ENCODE measurements around the gene REV3L.
"Not testable (repeated sequence)": the region's sequence is repeated elsewhere in the genome, so short reads cannot be mapped to it uniquely, and the experiment has no call there.

The REV3L gene

DNA sequence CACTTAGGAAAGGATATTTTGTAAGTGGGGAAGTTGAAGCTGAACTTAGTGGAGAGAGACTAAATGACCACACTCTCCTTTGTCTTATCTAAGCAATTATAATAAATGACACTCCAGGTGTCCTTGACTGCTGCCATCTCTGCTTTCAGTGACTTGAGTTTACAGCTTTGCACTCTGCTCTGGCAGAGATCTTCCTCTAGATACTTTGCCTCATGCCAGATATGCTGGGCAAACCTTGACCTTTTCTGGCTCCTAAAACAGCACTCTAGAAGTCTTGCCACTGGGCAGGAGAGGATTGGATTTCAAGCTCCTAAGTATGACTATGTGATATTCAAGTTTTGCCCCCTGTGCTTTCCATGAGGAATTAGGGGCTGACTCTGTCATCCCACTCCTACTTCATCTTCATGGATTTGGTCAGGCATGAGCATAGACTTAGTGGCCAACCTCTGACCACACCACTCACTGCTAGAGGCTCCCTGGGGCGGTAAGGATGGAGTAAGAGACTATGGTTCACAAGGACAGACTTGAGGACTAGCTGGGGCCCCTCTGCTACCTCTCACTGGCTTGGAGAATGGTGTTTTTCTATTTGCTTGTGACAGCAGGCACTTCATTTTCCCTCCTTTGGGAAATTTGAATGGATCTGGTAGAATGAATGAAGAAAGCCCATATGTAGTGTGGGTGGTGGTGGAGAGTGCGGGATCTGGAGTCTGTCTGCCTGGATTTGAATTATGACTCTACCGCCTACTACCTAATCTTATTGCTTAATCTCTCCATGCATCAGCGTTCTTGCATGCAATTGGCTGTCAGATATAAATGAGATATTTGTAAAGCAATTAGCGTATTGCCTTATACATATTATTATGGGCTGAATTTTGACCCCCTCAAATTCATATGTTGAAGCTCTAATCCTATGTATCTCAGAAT lies 191.4 kb downstream of the REV3L start:
- no peaks in the 10 kb centered on the region for H3K9me3 ChIP-seq (ENCODE audit: control insufficient read depth in 2 of 2, low read length in 2 of 2)

DNA sequence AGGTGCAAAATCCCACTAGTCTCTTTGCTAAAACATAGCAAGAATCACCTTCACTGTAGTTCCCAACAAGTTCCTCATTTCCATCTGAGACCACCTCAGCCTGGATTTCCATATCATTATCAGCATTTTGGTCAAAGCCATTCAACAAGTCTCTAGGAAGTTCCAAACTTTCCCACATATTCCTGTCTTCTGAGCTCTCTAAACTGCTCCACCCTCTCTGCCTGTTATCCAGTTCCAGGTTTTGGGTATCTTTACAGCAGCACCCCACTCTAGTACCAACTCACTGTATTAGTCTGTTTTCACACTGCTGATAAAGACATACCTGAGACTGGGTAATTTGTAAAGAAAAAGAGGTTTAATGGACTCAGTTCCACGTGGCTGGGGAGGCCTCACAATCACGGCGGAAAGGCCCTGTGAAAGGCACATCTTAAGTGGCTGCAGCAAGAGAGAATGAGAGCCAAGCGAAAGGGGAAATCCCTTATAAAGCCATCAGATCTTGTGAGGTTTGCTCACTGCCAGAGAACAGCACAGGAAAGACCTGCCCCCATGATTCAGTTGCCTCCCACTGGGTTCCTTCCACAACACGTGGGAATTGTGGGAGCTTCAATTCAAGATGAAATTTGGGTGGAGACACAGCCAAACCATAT lies 192.2 kb downstream of the REV3L start:
- H3K27me3 ChIP-seq (ENCODE audit: control insufficient read depth in 2 of 2, insufficient read depth in 2 of 2, low read length in 2 of 2); H3K9ac ChIP-seq (ENCODE audit: low read depth in 1 of 2, low read length in 2 of 2); H3K4me3 ChIP-seq (ENCODE audit: low read length in 2 of 2); H3K4me1 ChIP-seq (ENCODE audit: control insufficient read depth in 2 of 2, insufficient read depth in 2 of 2, low read length in 2 of 2); H3K9me3 ChIP-seq (ENCODE audit: control insufficient read depth in 2 of 2, low read length in 2 of 2); H3K36me3 ChIP-seq (ENCODE audit: control insufficient read depth in 2 of 2, insufficient read depth in 2 of 2, low read length in 2 of 2): not testable (repeated sequence)
- peak overlapping the region in 1 of 2 donors; percentile 23 for H3K27ac ChIP-seq (ENCODE audit: low read depth in 2 of 2, low read length in 2 of 2)

More for the DNA sequence above, 191.4 kb downstream of the REV3L start:
- peak overlapping the region in 1 of 2 donors; percentile 13 for H3K27ac ChIP-seq (ENCODE audit: low read depth in 2 of 2, low read length in 2 of 2)
- peaks cover 0 to 8% of the 10 kb centered on the region in 2 donors for H3K4me1 ChIP-seq (ENCODE audit: control insufficient read depth in 2 of 2, insufficient read depth in 2 of 2, low read length in 2 of 2)
- H3K9ac ChIP-seq (ENCODE audit: low read depth in 1 of 2, low read length in 2 of 2): no peak overlapping the region
- H3K36me3 ChIP-seq (ENCODE audit: control insufficient read depth in 2 of 2, insufficient read depth in 2 of 2, low read length in 2 of 2): no peaks in the 10 kb centered on the region
- no peaks in the 10 kb centered on the region for H3K27me3 ChIP-seq (ENCODE audit: control insufficient read depth in 2 of 2, insufficient read depth in 2 of 2, low read length in 2 of 2)
- no peak overlapping the region for H3K4me3 ChIP-seq (ENCODE audit: low read length in 2 of 2)

DNA sequence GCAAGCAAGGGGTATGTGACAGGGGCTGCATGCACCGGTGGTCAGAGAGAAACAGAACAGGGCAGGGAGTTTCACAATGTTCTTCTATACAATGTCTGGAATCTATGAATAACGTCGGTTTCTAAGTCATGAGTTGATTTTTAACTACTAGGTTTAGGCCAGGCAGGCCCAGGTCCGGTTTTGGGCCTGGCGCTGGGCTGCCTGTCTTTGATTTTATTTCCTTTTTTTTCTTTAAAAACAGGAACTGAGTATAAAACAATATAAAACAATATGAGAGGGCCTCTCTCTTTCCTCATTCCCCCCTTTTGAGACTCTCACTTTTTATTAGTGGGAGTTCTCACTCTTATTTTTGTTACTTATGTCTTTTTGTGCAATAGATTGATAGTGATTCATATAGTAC lies 198.7 kb downstream of the REV3L start:
- not testable (repeated sequence) for H3K9ac ChIP-seq (ENCODE audit: low read depth in 1 of 2, low read length in 2 of 2); H3K27me3 ChIP-seq (ENCODE audit: control insufficient read depth in 2 of 2, insufficient read depth in 2 of 2, low read length in 2 of 2); H3K27ac ChIP-seq (ENCODE audit: low read depth in 2 of 2, low read length in 2 of 2); H3K36me3 ChIP-seq (ENCODE audit: control insufficient read depth in 2 of 2, insufficient read depth in 2 of 2, low read length in 2 of 2); H3K9me3 ChIP-seq (ENCODE audit: control insufficient read depth in 2 of 2, low read length in 2 of 2); H3K4me1 ChIP-seq (ENCODE audit: control insufficient read depth in 2 of 2, insufficient read depth in 2 of 2, low read length in 2 of 2); H3K4me3 ChIP-seq (ENCODE audit: low read length in 2 of 2)

DNA sequence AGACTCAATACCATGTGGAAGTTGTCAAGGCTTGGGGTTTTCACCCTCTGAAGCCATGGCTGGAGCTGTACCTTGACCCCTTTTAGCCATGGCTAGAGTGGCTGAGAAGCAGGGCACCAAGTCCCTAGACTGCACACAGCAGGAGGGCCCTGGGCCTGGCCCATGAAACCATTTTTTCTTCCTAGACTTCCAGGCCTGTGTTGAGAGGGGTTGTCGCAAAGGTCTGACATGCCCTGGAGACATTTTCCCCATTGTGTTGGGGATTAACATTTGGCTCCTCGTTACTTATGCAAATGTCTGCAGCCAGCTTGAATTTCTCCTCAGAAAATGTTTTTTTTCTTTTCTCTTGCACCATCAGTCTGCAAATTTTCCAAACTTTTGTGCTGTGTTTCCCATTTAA lies 199.3 kb downstream of the REV3L start:
- Histone ChIP-seq H3K9me3 (ENCODE audit: control insufficient read depth in 2 of 2, low read length in 2 of 2) (no peaks in the 10 kb centered on the region), H3K27me3 (ENCODE audit: control insufficient read depth in 2 of 2, insufficient read depth in 2 of 2, low read length in 2 of 2) (no peaks in the 10 kb centered on the region), H3K36me3 (ENCODE audit: control insufficient read depth in 2 of 2, insufficient read depth in 2 of 2, low read length in 2 of 2) (peaks cover 3 to 4% of the 10 kb centered on the region in 2 donors), H3K27ac (ENCODE audit: low read depth in 2 of 2, low read length in 2 of 2) (no peak overlapping the region), H3K9ac (ENCODE audit: low read depth in 1 of 2, low read length in 2 of 2) (no peak overlapping the region), H3K4me3 (ENCODE audit: low read length in 2 of 2) (no peak overlapping the region), H3K4me1 (ENCODE audit: control insufficient read depth in 2 of 2, insufficient read depth in 2 of 2, low read length in 2 of 2) (peaks cover 0 to 5% of the 10 kb centered on the region in 2 donors)

DNA sequence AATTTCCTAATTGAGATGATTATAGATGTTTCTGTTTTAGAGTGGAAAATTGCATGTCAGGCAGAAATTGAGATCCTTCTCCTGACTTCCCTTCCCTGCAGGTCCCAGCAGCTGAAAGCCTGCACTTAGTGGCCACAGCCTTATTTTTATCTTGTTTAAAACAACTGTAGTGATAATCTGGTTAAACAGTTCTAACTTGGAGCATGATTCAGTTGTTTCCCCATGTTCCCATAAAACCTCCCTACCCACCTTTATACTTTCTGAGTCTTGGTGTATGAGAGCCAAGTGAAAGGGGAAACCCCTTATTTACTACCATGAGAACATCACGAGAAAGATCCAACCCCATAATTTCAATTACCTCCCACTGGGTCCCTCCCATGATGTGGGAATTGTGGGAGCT lies 200.5 kb downstream of the REV3L start:
- no peak overlapping the region for H3K4me3 ChIP-seq (ENCODE audit: low read length in 2 of 2)
- H3K4me1 ChIP-seq (ENCODE audit: control insufficient read depth in 2 of 2, insufficient read depth in 2 of 2, low read length in 2 of 2): peaks cover 0 to 5% of the 10 kb centered on the region in 2 donors
- peaks cover 14 to 15% of the 10 kb centered on the region in 2 donors for H3K36me3 ChIP-seq (ENCODE audit: control insufficient read depth in 2 of 2, insufficient read depth in 2 of 2, low read length in 2 of 2)
- H3K27ac ChIP-seq (ENCODE audit: low read depth in 2 of 2, low read length in 2 of 2): no peak overlapping the region
- no peaks in the 10 kb centered on the region for H3K27me3 ChIP-seq (ENCODE audit: control insufficient read depth in 2 of 2, insufficient read depth in 2 of 2, low read length in 2 of 2)
- H3K9ac ChIP-seq (ENCODE audit: low read depth in 1 of 2, low read length in 2 of 2): no peak overlapping the region
- no peaks in the 10 kb centered on the region for H3K9me3 ChIP-seq (ENCODE audit: control insufficient read depth in 2 of 2, low read length in 2 of 2)

DNA sequence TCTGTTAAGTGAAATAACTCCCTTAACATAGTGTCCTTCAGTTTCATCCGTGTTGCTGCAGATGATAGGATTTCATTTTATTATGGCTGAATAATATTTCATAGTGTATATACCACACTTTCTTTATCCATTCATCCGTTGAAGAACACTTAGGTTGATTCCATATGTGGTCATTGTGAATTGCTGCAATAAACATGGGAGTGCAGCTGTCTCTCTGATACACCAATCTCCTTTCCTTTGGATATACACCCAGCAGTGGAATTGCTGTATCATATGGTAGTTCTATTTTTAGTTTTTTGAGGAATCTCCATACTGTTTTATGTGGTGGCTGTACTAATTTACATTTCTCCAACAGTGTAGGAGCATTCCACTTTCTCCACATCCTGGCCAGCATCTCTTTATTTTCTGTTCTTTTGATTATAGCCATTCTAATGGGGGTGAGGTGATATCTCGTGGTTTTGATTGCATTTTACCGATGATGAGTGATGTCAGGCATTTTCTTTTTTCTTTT lies 202.5 kb downstream of the REV3L start:
- no peaks in the 10 kb centered on the region for H3K27me3 ChIP-seq (ENCODE audit: control insufficient read depth in 2 of 2, insufficient read depth in 2 of 2, low read length in 2 of 2)
- H3K36me3 ChIP-seq (ENCODE audit: control insufficient read depth in 2 of 2, insufficient read depth in 2 of 2, low read length in 2 of 2): peaks cover 24 to 26% of the 10 kb centered on the region in 2 donors
- H3K9ac ChIP-seq (ENCODE audit: low read depth in 1 of 2, low read length in 2 of 2): no peak overlapping the region
- H3K4me1 ChIP-seq (ENCODE audit: control insufficient read depth in 2 of 2, insufficient read depth in 2 of 2, low read length in 2 of 2): peaks cover 0 to 5% of the 10 kb centered on the region in 2 donors
- no peak overlapping the region for H3K4me3 ChIP-seq (ENCODE audit: low read length in 2 of 2)
- no peak overlapping the region for H3K27ac ChIP-seq (ENCODE audit: low read depth in 2 of 2, low read length in 2 of 2)
- no peaks in the 10 kb centered on the region for H3K9me3 ChIP-seq (ENCODE audit: control insufficient read depth in 2 of 2, low read length in 2 of 2)

DNA sequence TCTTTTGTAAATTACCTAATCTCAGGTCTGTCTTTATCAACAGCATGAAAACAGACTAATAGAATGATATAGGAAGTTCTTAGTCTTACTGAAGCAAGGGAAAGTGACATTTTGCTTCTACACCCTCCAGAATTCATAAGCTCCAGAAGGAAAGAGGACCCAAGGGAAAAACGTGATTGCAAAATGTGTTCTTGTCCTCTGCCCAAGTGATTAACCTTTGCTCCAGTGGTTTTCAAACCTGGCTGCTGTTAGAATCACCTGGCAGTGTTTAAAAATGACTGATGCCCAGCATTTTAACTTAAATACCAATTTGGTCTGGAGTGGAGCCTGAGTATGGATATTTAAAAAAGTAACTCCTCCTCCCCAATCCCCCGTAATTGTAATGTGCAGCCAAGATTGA lies 204.3 kb downstream of the REV3L start:
- H3K9me3 ChIP-seq (ENCODE audit: control insufficient read depth in 2 of 2, low read length in 2 of 2): no peaks in the 10 kb centered on the region
- peaks cover 32 to 41% of the 10 kb centered on the region in 2 donors for H3K36me3 ChIP-seq (ENCODE audit: control insufficient read depth in 2 of 2, insufficient read depth in 2 of 2, low read length in 2 of 2)
- no peaks in the 10 kb centered on the region for H3K27me3 ChIP-seq (ENCODE audit: control insufficient read depth in 2 of 2, insufficient read depth in 2 of 2, low read length in 2 of 2)
- H3K27ac ChIP-seq (ENCODE audit: low read depth in 2 of 2, low read length in 2 of 2): no peak overlapping the region
- H3K4me3 ChIP-seq (ENCODE audit: low read length in 2 of 2): no peak overlapping the region
- no peak overlapping the region for H3K9ac ChIP-seq (ENCODE audit: low read depth in 1 of 2, low read length in 2 of 2)
- H3K4me1 ChIP-seq (ENCODE audit: control insufficient read depth in 2 of 2, insufficient read depth in 2 of 2, low read length in 2 of 2): peaks cover 0 to 5% of the 10 kb centered on the region in 2 donors

DNA sequence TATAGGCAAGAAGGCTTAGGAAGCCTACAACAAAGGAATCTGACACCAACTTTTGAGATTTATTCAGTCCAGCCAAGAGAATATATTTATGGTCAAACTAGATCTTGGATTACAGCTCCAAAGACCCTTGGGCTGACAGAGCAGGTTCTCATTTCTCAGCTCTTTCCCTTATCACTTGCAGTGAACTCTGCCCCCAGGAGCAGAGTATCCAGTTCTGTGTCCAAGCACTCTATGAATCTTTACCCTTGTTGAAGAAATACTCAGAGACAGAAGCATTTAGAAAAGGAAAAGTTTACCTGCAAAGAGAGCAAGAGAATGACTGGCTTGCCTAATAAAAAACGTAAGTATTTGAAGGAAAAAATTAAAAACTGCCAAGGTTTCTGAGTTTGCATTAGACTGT lies 205.2 kb downstream of the REV3L start:
- H3K9me3 ChIP-seq (ENCODE audit: control insufficient read depth in 2 of 2, low read length in 2 of 2): no peaks in the 10 kb centered on the region
- H3K27me3 ChIP-seq (ENCODE audit: control insufficient read depth in 2 of 2, insufficient read depth in 2 of 2, low read length in 2 of 2): no peaks in the 10 kb centered on the region
- no peak overlapping the region for H3K9ac ChIP-seq (ENCODE audit: low read depth in 1 of 2, low read length in 2 of 2)
- no peak overlapping the region for H3K4me3 ChIP-seq (ENCODE audit: low read length in 2 of 2)
- no peak overlapping the region for H3K27ac ChIP-seq (ENCODE audit: low read depth in 2 of 2, low read length in 2 of 2)
- H3K4me1 ChIP-seq (ENCODE audit: control insufficient read depth in 2 of 2, insufficient read depth in 2 of 2, low read length in 2 of 2): peaks cover 0 to 3% of the 10 kb centered on the region in 2 donors
- peaks cover 32 to 42% of the 10 kb centered on the region in 2 donors for H3K36me3 ChIP-seq (ENCODE audit: control insufficient read depth in 2 of 2, insufficient read depth in 2 of 2, low read length in 2 of 2)

DNA sequence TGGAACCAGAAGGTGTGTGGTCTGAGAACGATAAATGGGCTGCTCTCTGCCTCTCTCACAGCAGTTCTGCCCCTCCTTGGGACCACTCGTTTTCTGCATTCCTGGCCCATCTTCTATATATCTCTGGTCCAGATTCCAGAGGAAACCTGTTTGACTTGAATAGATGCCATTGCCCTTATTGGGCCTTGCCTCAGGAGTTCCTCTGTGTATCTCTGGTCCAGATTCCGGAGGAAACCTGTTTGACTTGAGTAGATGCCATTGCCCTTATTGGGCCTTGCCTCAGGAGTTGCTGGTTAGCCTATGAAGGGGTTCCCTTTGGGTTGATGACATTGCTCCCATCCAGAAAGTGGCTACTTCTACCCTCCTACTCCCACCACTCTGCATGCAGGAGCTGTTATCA lies 206.3 kb downstream of the REV3L start:
- Histone ChIP-seq H3K9me3 (ENCODE audit: control insufficient read depth in 2 of 2, low read length in 2 of 2) (no peaks in the 10 kb centered on the region), H3K36me3 (ENCODE audit: control insufficient read depth in 2 of 2, insufficient read depth in 2 of 2, low read length in 2 of 2) (peaks cover 32 to 44% of the 10 kb centered on the region in 2 donors), H3K4me1 (ENCODE audit: control insufficient read depth in 2 of 2, insufficient read depth in 2 of 2, low read length in 2 of 2) (no peaks in the 10 kb centered on the region)

DNA sequence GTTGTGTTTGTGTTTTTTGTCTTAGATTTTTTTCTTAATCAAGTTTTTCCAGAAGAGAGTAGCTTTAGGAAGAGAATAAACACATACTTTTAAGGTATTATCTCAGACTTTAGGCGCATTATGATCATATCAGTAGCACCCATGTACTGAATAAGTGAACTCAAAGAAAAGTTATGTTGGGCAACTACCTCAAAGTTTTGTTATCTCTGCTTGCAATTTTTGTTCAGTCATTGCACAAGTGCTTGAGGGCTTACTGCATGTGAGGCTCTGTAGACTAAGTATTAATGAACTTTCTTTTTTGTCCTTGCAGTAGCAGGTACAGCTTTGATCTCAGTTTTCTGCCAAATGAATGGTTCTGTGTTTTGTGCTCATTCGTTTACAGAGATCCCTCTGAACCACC lies 206.7 kb downstream of the REV3L start:
- Histone ChIP-seq H3K9me3 (ENCODE audit: control insufficient read depth in 2 of 2, low read length in 2 of 2) (no peaks in the 10 kb centered on the region), H3K36me3 (ENCODE audit: control insufficient read depth in 2 of 2, insufficient read depth in 2 of 2, low read length in 2 of 2) (peaks cover 32 to 45% of the 10 kb centered on the region in 2 donors), H3K9ac (ENCODE audit: low read depth in 1 of 2, low read length in 2 of 2) (no peak overlapping the region), H3K4me3 (ENCODE audit: low read length in 2 of 2) (no peak overlapping the region), H3K4me1 (ENCODE audit: control insufficient read depth in 2 of 2, insufficient read depth in 2 of 2, low read length in 2 of 2) (no peaks in the 10 kb centered on the region), H3K27ac (ENCODE audit: low read depth in 2 of 2, low read length in 2 of 2) (no peak overlapping the region), H3K27me3 (ENCODE audit: control insufficient read depth in 2 of 2, insufficient read depth in 2 of 2, low read length in 2 of 2) (no peaks in the 10 kb centered on the region)

More for the DNA sequence above, 206.3 kb downstream of the REV3L start:
- Histone ChIP-seq H3K27ac (ENCODE audit: low read depth in 2 of 2, low read length in 2 of 2) (no peak overlapping the region), H3K4me3 (ENCODE audit: low read length in 2 of 2) (no peak overlapping the region), H3K27me3 (ENCODE audit: control insufficient read depth in 2 of 2, insufficient read depth in 2 of 2, low read length in 2 of 2) (no peaks in the 10 kb centered on the region), H3K9ac (ENCODE audit: low read depth in 1 of 2, low read length in 2 of 2) (no peak overlapping the region)

Data from mucosa of rectum (tissue), 2 donors.